ENCODE measurements around the gene ARHGEF16. TPM values are rescaled to one million over a fixed set of nuclear protein-coding genes. Genes with fewer than 3 reads are reported as not detected.

Gene ARHGEF16
- polyA plus RNA-seq, 4 donors, result 0.53 to 23.1 (median 15.4) TPM

DNA sequence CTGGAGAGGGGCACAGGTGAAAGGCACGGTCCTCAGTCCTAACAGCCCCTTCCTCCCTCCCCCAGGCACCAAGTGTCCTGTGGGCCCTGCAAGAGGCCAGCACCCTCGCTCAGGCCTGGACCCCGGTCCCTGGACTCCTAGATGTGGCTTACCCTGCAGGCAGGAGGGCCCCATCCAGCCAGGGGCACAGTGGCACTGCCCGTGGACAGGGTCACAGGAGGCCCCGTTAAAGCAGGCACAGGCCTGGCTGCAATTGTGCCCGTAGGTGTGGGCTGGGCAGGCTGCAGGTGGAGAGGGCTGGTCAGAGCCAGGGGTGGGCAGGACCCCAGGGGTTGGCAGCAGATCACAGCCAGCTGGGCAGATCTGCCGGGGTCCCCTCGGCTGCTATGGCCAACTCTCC lies 44.5 kb downstream of the ARHGEF16 start:
- DNase-seq (ENCODE audit: low read depth in 4 of 4, low spot score in 3 of 4), result no peak

DNA sequence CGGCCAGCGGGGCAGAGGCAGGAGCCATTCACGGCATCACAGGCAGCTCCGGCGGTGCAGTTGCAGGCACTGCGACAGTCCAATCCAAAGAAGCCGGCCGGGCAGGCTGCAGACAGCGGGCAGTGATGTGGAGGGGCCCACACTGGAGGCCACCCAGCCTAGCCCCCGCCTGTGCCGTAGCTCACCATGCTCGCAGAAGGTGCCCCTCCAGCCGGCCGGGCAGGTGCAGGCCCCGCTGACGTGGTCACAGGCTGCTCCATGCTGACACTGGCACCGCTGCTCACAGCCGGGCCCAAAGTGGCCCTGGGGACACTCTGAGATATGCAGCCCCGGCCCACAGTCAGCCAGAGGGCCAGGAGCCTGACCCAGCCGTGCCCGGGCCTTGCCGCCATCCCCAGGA lies 45.1 kb downstream of the ARHGEF16 start:
- no peak for DNase-seq (ENCODE audit: low read depth in 4 of 4, low spot score in 3 of 4)

DNA sequence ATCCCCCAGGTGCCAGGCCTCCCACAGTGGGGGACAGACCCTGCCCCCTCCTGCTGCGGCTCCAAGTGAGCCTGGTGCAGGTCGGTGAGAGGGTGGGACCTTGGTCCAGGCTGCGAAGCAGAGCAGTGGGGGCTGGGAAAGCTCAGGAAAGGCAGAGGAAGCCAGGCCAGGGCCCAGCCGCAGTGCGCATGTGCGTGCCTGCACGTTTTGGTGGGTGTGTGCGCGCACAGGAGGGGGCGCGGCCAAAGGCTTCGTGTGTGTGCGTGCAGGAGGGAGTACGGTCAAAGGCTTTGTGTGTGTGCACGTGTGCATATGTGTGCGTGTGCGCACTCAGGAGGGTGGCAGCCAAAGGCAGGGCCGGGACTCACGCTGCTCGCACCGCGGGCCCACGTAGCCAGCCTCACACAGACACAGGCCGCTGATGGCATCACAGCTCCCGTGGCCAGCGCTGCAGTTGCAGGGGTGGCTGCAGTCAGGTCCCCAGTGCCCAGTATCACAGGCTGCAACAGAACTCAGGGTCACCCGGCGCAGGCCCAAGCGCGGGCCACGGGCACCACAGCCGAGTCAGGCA lies 45.9 kb downstream of the ARHGEF16 start:
- no peak for DNase-seq (ENCODE audit: low read depth in 4 of 4, low spot score in 3 of 4)

DNA sequence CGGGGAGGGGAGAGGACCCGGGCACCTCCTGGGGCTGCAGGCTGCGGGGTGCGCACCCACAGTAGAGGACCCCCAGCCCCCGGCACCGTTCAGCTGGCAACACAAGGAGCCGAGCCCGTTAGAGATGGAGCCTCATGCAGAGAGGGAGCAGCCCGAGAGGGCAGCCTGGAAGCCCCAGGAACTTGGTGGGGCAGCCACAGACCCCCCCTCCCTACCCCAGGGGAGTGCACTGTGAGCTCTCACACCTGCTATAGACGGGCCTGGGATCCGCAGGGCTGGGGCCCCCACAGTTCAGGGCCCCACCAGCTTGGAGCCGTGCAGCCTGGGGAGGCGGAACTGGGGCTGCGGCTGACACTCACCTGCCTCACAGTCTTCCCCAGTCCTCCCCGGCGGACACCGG lies 47.0 kb downstream of the ARHGEF16 start:
- no peak for DNase-seq (ENCODE audit: low read depth in 4 of 4, low spot score in 3 of 4)

DNA sequence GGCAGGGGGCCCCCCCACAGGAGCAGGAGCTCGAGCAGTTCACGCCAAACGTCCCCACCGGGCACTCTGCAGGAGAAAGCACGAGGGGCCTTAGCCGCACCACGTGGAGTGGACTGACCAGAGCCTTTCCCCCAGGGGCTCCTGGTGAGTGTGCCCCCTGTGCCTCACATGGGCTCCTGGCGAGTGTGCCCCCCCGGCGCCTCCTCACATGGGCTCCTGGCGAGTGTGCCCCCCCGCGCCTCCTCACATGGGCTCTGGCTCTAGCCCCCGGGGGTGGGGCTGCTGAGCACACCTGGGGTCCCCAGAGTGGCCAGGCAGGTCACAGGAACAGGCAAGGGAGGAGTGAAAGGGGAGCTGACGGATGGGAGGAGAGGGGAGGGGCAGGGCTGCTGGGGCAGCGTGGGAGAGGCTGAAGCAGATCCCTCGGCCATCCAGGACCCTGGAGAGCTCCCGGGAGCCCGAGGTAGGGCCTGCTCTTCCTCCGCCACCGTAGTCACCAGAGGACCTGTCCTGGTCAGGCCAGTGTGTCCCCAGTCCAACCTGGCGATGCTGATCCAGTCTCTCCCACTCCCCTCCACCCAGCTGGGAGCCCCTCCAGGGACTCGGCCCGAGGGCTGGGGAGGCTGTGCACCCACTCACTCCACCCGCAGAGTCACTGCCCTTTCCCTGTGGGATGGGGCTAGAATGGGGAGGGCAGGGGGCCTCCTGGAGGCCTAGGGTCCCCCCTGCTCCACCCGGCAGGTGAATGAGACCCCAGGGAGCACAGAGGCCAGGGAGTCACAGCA lies 47.6 kb downstream of the ARHGEF16 start:
- peak; percentile 23 to 77 (median 62) for DNase-seq (ENCODE audit: low read depth in 4 of 4, low spot score in 3 of 4)

DNA sequence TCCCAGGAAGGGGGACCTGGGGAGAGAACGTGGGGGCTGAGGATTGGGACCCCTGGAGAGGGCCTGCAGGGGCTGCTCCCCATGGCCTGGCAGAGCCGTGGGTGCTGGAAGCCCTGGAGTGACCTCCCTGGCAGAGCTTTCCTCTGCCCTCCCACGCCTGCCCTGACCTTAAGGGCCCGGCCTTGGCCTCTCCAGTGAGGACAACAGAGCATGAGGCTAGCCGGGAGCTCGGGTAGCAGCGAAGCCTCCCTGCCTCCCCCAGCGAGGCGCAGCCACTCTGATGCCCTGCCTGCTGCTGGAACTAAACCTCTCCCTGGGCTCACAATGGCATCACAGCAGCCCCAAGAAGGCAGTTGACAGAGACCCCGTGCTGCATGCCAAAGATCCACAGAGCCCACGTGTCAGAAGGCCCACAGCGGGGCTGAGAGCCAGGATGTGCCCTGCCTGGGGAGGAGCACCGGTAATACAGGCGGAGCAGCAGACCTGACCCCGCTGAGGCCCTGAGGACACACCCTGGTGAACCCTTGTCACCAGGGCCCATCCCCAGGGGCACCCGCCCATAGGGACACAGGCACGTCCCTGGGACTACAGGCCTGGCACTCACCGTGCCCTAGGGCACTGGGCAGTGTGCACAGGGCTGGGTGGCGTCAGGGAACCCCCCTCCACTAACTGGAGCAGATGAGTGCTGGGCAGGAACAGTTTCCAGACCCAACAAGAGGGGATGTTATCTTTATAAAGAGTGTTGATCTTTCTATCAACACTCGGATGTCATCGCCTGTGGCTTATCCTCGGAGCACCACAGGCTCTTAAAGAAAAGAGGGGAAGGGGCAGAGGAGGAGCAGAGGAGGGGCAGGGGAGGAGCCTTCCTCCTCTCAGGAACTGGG lies 48.4 kb downstream of the ARHGEF16 start:
- no peak for DNase-seq (ENCODE audit: low read depth in 4 of 4, low spot score in 3 of 4)

DNA sequence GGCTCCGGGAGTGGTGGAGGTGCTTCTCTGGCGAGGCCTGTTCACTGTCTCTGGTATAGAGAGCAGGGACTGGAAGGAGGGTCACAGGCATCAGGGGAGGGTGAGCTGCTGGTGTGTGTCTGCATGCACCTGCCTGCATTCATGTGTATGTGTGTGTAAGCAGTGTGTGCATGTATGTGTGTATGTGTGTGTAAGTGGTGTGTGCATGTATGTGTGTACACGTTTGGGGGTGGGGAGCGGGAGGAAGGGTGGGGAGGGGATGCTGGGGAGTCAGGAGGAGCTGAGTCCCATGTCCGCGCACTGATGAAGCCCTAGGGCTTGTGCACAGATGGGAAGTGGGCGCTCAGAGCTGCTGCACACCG lies 49.0 kb downstream of the ARHGEF16 start:
- no peak for DNase-seq (ENCODE audit: low read depth in 4 of 4, low spot score in 3 of 4)

DNA sequence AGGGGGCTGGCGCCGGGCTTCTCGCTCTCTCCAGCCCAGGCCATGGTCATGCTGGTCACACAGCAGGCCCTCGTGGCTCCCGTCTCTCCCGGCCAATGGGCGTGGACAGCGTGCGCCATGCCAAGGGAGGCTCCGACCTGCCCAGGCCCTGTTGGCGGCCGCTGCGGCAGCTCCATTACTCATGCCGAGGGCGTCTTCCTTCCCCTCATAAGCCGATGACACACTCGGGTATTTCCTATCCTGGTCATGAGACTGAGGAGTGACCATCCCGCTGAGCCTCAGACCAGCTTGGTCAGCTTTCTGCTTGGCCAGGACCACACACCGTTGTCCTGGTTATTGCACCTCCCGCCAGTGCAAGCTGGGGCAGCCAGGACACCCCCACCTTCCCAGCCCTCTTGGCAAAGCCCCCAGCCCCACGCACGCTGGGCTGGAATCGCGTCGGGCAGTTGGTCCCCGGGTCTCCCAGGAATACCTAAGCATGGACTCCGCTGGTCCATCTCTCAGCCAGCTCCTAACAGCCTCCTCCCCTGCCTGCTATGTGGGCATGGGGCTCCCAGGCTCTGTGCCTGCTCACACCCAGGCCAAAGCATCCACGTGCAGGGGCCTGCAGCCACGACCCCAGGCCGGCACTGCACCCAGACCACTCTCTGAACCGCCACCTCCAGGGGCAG lies 49.8 kb downstream of the ARHGEF16 start:
- no peak for DNase-seq (ENCODE audit: low read depth in 4 of 4, low spot score in 3 of 4)

DNA sequence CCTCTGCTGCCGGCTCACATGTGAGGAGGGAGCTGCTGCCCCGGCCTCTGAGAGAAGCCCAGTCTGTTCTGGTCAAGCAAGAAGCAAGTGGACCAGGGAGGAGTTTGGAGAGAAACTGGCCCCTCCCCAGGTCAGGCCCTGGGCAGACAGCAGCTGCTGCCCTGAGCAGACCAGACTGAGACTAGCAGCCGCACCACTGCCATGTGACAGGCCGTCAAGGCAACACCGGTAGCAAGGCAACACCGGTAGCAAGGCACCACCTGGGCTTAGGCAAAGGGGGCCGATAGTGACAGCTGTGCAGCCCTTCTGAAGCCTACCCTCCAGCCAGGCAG lies 50.3 kb downstream of the ARHGEF16 start:
- DNase-seq (ENCODE audit: low read depth in 4 of 4, low spot score in 3 of 4), result no peak

DNA sequence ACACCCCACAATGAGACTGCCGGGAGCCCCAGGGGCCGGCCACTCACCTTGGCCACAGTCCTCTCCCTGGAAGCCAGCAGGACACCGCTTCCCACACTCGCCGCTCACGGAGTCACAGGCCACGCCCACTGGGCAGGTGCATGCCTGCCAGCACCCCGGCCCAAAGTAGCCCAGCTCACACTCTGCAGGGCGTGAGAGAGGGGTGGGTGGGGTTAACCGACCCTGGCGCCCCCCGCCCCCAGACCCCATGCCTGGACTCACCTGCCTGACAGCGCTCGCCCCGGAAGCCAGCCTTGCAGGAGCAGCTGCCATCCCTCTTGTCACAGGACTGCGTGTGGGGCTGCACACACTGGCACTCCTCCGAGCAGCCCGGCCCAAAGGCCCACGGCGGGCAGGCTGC lies 50.7 kb downstream of the ARHGEF16 start:
- DNase-seq (ENCODE audit: low read depth in 4 of 4, low spot score in 3 of 4), result no peak

DNA sequence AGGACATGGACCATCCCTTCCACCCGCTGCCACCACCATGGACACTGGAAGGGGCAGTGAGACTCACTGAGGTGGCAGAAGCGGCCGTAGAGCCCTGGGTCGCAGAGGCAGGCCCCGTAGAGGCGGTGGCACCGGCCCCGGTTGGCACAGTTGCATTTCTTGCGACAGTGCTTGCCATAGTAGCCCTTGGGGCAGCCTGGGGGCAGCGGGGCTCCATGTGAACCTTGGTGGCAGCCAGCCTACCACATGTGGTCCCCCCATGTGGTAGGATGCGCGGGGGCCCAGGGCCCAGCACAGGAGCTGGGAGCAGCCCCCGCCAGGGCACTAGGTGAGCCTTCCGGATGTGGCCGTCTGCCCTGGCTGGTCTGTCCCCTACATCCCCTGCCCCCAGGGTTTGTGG lies 51.6 kb downstream of the ARHGEF16 start:
- no peak for DNase-seq (ENCODE audit: low read depth in 4 of 4, low spot score in 3 of 4)

DNA sequence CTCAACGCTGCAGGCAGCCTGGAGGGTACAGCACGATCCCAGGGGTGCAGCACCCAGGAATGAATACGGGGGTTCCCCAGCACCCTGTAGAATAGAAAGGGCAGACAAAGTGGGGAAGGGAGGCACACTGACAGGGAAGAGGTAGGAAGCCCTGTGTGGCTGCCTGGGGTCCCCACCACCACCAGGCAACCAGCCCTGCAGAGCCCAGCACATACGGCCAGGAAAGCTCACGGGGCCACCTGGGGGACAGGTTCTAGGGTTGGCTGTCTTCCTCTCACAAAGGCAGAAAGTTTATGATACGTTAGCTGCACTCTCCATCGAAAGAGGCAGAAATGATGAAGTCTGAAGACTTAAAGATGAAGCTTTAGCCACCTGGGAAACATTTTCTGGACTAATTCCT lies 52.5 kb downstream of the ARHGEF16 start:
- no peak for DNase-seq (ENCODE audit: low read depth in 4 of 4, low spot score in 3 of 4)

DNA sequence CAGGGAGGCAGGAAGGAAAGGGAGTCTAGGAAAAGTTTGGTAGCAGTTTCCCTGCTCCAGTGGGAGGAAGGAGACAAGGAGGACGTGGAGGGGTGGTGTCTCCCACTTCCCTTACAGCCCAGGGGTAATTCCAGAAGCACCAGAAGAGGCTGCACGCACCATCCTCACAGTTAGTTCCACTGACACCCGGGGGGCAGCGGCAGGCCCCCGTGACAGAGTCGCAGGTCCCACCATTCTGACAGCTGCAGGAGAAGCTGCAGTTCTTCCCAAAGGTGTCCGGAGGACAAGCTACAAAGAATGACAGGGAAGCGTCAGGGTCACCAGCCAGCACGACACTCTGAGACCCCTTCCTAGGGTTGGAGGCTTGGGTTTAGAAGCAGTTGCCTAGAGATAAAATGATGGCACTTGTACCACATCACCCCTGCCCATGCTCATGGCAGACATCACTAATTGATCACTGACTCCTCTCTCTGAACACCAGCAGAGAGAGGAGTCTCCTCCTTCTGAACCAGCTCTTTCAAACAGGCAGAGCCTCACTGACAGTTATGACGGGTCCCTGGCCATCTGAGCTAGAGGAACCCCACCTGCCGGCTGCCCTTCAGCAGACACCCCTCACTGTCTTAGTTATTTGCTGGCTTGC lies 53.3 kb downstream of the ARHGEF16 start:
- DNase-seq (ENCODE audit: low read depth in 4 of 4, low spot score in 3 of 4), result no peak

DNA sequence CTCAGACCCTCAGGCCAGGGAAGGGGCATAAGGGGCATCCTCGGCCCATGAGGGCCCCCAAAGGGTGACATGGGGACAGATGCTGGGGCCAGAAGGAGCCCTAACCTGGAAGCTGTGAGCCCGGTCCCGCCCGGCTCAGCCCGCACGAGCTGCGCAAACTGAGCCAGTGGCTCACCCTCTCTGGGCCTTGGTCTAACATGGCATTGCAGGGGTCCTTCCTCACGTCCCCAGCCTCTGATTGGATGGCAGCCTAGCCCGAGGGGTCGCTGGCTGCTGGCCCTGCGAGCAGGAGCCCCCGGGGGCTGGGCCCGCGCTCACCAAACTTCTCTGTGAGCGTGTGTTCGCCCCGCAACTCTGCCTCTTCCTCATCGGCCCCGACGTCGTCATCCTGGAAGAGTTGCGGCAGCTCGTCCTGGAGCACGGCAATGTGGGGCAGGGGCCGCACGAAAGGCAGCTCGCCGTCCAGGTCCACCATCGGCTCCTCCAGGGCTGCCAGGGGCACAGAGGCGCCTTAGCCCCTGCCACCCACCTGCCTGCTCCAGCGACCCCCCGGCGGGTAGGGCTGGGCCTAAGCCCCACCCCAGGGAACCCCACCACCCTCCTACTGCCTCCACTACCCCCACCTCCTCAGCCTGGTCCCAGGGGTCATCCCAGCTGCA lies 54.4 kb downstream of the ARHGEF16 start:
- no peak for DNase-seq (ENCODE audit: low read depth in 4 of 4, low spot score in 3 of 4)

DNA sequence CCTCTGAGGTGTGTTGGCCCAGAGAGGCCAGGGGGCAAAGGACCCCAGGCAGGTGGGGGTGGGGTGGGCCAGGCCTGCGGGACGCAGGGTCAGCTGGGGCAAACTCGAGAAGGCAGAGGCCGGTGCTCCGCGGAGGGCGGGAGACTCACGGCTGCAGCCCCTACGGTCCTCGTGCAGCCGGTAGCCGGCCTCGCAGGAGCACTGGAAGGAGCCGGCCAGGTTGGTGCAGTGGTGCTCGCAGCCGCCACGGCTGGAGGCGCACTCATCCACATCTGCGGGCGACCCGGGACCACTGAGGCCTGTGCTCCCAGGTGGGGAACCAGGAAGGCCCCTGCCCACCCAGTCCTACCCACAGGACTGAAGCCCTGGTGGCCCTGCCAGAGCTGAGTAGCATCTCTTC lies 55.3 kb downstream of the ARHGEF16 start:
- no peak for DNase-seq (ENCODE audit: low read depth in 4 of 4, low spot score in 3 of 4)

DNA sequence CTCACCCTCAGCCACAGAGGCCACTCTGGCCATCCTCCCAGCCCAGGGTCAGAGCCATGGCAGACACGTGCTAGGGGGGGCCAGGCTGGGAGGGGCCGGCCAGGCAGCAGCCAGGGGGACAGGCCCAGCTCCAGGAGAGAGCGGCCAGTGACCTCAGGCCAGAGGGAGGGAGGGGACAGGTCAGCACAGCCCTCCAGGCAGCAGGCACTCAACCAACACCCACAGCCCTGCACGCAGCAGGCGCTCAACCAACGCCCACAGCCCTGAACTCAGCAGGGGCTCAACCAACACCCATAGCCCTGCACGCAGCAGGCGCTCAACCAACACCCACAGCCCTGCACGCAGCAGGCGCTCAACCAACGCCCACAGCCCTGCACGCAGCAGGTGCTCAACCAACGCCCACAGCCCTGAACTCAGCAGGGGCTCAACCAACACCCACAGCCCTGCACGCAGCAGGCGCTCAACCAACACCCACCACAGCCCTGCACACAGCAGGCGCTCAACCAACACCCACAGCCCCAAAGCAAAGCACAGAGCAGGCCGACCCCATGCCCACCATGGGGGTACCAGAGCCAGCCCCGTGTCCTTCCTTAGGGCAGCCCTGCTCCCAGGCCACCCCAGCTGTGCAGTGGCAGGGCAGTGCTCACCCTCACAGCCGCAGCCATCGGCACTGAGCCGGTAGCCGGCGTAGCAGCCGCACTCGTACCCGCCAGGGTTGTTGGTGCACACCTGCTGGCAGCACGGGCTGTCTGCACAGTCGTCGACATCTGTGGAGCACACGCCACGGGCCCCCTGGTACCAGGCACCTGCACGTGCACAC lies 55.9 kb downstream of the ARHGEF16 start:
- DNase-seq (ENCODE audit: low read depth in 4 of 4, low spot score in 3 of 4), result no peak

DNA sequence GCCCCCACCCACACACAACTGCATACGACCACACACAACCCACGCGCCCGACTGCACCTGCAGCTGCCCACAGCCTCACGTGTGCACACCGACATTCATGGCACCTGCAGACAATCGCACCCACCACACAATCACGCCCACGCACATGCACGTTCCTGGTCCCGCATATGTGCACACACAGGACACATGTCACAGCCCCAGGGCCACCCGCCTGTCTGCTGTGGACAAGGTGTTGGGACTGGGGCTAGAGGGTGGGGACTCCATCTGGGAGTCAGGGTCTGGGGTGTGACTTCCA lies 56.4 kb downstream of the ARHGEF16 start:
- no peak for DNase-seq (ENCODE audit: low read depth in 4 of 4, low spot score in 3 of 4)

DNA sequence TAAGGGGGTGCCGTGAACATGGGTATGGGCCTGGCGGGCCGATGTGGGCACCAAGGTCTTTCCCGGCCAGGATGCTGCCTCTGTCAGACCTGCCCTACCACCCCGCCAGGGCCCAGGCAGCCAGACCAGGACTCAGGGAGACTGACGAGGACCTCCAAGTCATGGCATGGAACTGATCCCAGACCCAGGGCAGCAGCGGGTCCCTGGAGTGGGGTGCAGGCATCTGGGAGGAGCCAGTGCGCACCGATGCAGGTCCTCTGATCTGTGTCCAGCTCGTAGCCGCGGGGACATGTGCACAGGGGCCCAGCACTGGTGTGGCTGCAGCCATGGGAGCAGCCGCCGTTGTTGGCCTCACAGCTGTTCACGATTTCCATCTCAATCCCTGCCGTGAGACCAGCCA lies 56.8 kb downstream of the ARHGEF16 start:
- no peak for DNase-seq (ENCODE audit: low read depth in 4 of 4, low spot score in 3 of 4)

DNA sequence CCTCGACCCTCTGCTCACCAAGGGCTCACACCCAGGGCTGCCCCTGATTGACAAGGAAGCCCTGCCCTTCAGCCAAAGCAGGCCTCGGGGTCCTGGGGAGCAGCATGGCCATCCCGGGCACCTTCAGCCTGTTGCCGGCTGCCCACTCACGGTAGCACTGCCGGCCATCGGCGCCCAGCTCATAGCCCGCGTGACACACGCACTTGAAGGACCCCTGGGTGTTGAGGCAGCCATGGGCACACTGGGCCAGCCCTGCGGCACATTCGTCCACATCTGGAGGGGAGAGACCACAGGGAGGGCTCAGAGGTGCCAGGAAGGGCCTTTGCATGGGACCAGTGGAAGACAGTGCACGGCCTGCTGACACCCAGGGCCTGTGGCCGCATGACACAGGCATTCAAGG lies 57.4 kb downstream of the ARHGEF16 start:
- DNase-seq (ENCODE audit: low read depth in 4 of 4, low spot score in 3 of 4), result no peak

DNA sequence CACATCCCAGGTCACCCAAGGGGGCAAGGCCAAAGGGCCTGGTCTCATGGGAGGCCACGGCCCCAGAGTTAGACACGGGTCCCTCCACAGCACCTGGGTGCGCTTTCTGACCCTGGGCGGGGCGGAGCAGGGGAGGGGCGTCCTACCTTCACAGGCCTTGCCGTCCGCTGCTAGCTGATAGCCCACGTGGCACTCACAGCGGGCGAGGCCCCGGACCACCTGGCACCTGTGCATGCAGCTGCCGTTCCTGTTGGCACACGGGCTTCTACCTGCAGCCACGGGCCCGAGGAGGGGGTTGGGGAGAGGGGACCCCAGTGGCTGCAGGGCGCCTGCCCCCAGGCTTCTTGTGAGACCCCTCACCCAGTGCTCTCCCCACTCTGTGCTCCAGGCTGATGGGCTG lies 59.9 kb downstream of the ARHGEF16 start:
- no peak for DNase-seq (ENCODE audit: low read depth in 4 of 4, low spot score in 3 of 4)

Measured in left renal pelvis (tissue), 4 donors.